ENCODE data around the gene ALAD. TPM values are rescaled to one million over a fixed set of nuclear protein-coding genes. Genes with fewer than 3 reads are reported as not detected.
A peak's percentile ranks its signal among the peaks of the same experiment; 100 is the strongest.

Gene ALAD
- total and polyA plus RNA-seq, 2 of the 13 experiments (the other 11 are each of a cell fraction or from before 2014, with no cell fraction given): 21.8 to 30.1 TPM

DNA sequence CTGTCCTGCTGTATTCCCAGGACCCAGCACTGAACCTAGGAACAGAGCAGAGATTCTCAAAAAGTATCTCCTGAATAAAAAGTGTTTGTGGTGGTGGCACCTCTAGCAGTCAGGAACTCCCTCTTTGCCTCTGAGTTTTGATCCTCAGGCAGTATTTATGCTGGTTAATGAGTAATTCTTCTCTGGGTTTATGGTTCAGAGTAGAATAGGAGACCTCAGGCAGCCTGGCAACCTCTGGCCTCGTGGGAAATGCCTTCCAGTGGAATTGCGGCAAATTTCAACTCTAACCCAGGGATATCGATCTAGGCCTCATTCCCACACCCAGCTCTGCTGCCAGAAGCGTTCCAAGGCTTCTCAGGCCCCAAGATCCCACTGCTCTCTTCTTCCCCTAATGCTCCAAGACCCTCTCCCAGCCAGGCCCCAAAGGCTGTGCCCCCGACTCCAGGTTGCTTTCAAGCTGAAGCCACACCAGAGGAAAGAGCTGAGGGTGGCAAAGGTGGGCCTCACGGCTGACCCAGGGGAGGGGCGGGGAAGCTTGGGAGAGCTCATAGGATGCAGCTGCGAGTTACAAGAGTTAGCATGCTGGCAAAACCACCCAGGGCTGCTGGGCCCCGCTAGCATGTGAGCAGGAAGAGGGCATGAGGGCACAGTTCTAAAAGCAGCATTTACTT, 13.4 kb downstream of the ALAD start (continued):
- peak; percentile 2 to 26; a peak in 1 of 4 replicates for TF ChIP-seq MAFK (conservative IDR thresholded peaks at IDR 0.05 in 1 of 2, IDR thresholded peaks at IDR 0.05 in 1 of 2; ENCODE audit: low read length in 2 of 2)
- peak; percentile 53; the same call in 1 of the 2 replicates for TF ChIP-seq AHR (CRISPR knock-in tag; IDR thresholded peaks at IDR 0.05)
- peak; percentile 66; the same call in 1 of the 2 replicates for TF ChIP-seq FOXK1 (CRISPR knock-in tag; IDR thresholded peaks at IDR 0.05; ENCODE audit: borderline replicate concordance, low read depth)
- peak; percentile 82 for TF ChIP-seq NR2F6 (IDR thresholded peaks at IDR 0.05)
- TF ChIP-seq NR2F6 (CRISPR knock-in tag; IDR thresholded peaks at IDR 0.05): peak; percentile 84
- peak; percentile 55; the same call in 1 of the 2 replicates for TF ChIP-seq ZNF7 (CRISPR knock-in tag; IDR thresholded peaks at IDR 0.05)
- peak; percentile 84; the same call in 1 of the 2 replicates for TF ChIP-seq KDM6A (CRISPR knock-in tag; IDR thresholded peaks at IDR 0.05; ENCODE audit: low read depth)
- peak; percentile 43; the same call in 1 of the 2 replicates for TF ChIP-seq SIX1 (CRISPR knock-in tag; IDR thresholded peaks at IDR 0.05; ENCODE audit: borderline replicate concordance)
- TF ChIP-seq, protein P1, sequence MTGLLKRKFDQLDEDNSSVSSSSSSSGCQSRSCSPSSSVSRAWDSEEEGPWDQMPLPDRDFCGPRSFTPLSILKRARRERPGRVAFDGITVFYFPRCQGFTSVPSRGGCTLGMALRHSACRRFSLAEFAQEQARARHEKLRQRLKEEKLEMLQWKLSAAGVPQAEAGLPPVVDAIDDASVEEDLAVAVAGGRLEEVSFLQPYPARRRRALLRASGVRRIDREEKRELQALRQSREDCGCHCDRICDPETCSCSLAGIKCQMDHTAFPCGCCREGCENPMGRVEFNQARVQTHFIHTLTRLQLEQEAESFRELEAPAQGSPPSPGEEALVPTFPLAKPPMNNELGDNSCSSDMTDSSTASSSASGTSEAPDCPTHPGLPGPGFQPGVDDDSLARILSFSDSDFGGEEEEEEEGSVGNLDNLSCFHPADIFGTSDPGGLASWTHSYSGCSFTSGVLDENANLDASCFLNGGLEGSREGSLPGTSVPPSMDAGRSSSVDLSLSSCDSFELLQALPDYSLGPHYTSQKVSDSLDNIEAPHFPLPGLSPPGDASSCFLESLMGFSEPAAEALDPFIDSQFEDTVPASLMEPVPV (CRISPR knock-in tag; IDR thresholded peaks at IDR 0.05): peak; percentile 47; the same call in 1 of the 2 replicates
- TF ChIP-seq, protein P2, sequence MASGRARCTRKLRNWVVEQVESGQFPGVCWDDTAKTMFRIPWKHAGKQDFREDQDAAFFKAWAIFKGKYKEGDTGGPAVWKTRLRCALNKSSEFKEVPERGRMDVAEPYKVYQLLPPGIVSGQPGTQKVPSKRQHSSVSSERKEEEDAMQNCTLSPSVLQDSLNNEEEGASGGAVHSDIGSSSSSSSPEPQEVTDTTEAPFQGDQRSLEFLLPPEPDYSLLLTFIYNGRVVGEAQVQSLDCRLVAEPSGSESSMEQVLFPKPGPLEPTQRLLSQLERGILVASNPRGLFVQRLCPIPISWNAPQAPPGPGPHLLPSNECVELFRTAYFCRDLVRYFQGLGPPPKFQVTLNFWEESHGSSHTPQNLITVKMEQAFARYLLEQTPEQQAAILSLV (CRISPR knock-in tag; IDR thresholded peaks at IDR 0.05; ENCODE audit: borderline replicate concordance): peak; percentile 20; the same call in 1 of the 2 replicates
- TF ChIP-seq YEATS2 (CRISPR knock-in tag; IDR thresholded peaks at IDR 0.05; ENCODE audit: borderline replicate concordance): peak; percentile 48; the same call in 1 of the 2 replicates
- peak; percentile 83 for TF ChIP-seq MIXL1 (CRISPR knock-in tag; IDR thresholded peaks at IDR 0.05)
- no peak for TF ChIP-seq ZBTB21 (CRISPR knock-in tag; IDR thresholded peaks at IDR 0.05)
- TF ChIP-seq NR2F1 (CRISPR knock-in tag; IDR thresholded peaks at IDR 0.05): peak; percentile 79 to 92
- TF ChIP-seq CREB1 (IDR thresholded peaks at IDR 0.05): no peak
- peak; percentile 59; the same call in 1 of the 2 replicates for TF ChIP-seq CREB1 (CRISPR knock-in tag; IDR thresholded peaks at IDR 0.05)
- TF ChIP-seq, protein P3, sequence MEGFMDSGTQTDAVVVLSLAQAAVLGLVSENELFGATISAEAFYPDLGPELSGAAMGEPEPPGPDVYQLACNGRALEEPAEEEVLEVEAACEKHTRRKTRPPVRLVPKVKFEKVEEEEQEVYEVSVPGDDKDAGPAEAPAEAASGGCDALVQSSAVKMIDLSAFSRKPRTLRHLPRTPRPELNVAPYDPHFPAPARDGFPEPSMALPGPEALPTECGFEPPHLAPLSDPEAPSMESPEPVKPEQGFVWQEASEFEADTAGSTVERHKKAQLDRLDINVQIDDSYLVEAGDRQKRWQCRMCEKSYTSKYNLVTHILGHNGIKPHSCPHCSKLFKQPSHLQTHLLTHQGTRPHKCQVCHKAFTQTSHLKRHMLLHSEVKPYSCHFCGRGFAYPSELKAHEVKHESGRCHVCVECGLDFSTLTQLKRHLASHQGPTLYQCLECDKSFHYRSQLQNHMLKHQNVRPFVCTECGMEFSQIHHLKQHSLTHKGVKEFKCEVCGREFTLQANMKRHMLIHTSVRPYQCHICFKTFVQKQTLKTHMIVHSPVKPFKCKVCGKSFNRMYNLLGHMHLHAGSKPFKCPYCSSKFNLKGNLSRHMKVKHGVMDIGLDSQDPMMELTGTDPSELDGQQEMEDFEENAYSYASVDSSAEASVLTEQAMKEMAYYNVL (CRISPR knock-in tag; IDR thresholded peaks at IDR 0.05; ENCODE audit: borderline replicate concordance): peak; percentile 88; the same call in 1 of the 2 replicates
- TF ChIP-seq GTF3A (CRISPR knock-in tag; conservative IDR thresholded peaks at IDR 0.05): no peak
- peak; percentile 58; the same call in 1 of the 2 replicates for TF ChIP-seq FOXJ3 (CRISPR knock-in tag; IDR thresholded peaks at IDR 0.05; ENCODE audit: borderline replicate concordance)
- TF ChIP-seq ZMYM4 (CRISPR knock-in tag; IDR thresholded peaks at IDR 0.05): peak; percentile 67
- no peak for TF ChIP-seq MEIS1 (CRISPR knock-in tag; IDR thresholded peaks at IDR 0.05; ENCODE audit: borderline replicate concordance)
- 0 out of 2 replicates have a peak, but pooled peaks have one; percentile 55 for TF ChIP-seq POGZ (CRISPR knock-in tag; IDR thresholded peaks at IDR 0.05)
- TF ChIP-seq RFX3 (CRISPR knock-in tag; IDR thresholded peaks at IDR 0.05): no peak
- no peak for TF ChIP-seq ZNF841 (CRISPR knock-in tag; IDR thresholded peaks at IDR 0.05; ENCODE audit: borderline replicate concordance)
- TF ChIP-seq ZNF569 (CRISPR knock-in tag; IDR thresholded peaks at IDR 0.05; ENCODE audit: borderline replicate concordance): no peak
- TF ChIP-seq EP300 (IDR thresholded peaks at IDR 0.05; ENCODE audit: low read depth in 2 of 2, low read length in 2 of 2): peak; percentile 41 to 83; a peak in 3 of 4 replicates
- 0 out of 2 replicates have a peak, but pooled peaks have one; percentile 11 for TF ChIP-seq EP300 (CRISPR knock-in tag; IDR thresholded peaks at IDR 0.05; ENCODE audit: borderline replicate concordance)

Measured in HepG2 (cell line).